GM12892 (cell line): ENCODE measurements around the gene UNC13D.

ENCODE experiments used
- POLR2A ChIP-seq: IDR thresholded peaks from 2 replicates; pipeline ENCODE4 v1.6.1; 2011; ENCODE audit warnings: low read depth, low read length, control low read depth
- POLR2AphosphoS5 ChIP-seq: IDR thresholded peaks from 2 replicates; pipeline ENCODE4 v1.6.1; 2011; ENCODE audit warnings: low read depth, low read length, control low read depth

- TF ChIP-seq POLR2A (no peak), POLR2AphosphoS5 (no peak)
These were observed 33.0 kb downstream of the UNC13D start for GRCh38 chr17:75811174-75811573.
